Glomerular visceral epithelial cell (primary cell): ENCODE results near the gene SLC12A4.
"Not testable (repeated sequence)": the region's sequence is repeated elsewhere in the genome, so short reads cannot be mapped to it uniquely, and the experiment has no call there.

Source experiments
- DNase-seq: peaks from one replicate; pipeline ENCODE4 v3.0.0-alpha.2; 2016; ENCODE audit errors: extremely low spot score

The SLC12A4 gene

DNA sequence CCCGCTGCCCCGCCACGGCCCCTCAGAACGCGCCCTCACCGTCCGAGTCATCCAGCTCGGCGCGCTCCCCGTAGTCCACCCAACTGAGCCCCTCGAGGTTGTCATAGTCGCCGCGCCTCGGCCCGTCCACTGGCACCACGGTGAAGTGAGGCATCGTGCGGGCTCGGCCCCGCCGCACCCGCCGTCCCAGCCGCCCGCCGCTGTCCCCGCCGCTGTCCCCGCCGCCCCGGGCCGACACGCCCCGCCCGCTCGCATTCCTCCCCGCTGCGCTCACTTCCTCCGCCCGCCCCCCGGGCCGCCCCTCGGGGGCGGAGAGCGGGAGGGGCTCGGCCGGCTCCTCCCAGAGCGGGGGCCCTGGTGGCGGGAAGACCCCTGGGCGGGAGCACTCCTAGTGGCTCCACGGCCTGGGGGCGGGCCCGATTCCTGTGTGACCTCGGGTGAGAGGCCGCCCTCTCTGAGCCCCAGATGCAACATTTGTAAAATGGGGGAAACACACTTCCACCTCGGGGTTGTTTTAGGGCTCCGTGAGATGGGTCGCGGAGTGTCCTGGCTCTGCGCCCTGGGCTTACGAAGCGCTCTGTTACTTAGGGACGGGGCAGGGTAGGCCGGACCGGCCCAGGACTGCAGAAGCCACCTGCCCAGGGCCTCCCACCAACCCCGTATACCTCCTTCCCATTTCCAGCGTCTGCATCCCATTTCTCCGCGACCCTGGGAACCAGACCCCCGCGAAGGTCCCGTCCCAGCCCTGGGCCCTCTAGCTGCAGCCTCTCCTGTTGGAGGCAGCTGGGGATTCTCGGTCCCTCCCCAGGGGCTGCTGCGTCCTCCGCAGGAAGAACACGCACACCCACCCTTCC is at the start of gene SLC12A4:
Gene SLC12A4 (minus strand): TSS at position 238 of the 854 bp plus-strand sequence. CDS start 84 bp downstream, at position 154.
- DNase-seq = peak; percentile 83

DNA sequence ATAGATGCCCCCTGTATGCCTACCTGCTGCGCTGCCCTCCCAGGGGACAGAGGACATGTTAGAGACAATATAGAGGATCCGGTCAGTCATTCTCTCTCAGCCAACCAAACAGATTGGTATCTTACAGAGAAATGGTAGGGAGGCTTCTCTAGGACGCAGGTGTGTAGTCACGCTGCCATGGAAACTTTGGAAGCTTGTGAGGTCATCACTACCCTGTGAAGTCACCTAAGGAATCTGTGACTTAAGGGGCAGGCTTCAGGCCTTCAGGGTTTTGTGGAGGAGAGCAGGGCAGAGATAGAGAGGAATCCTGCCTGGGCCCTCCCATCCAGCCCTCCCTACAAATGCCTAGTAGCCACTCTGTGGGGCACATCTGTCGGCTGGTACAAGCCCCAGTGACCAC is 47.2 kb upstream of the SLC12A4 start, which contains the start of gene DPEP2NB:
Gene DPEP2NB (minus strand): TSS at position 231 of the 400 bp plus-strand sequence. CDS start 141 bp downstream, at position 90.
- no peak for DNase-seq

DNA sequence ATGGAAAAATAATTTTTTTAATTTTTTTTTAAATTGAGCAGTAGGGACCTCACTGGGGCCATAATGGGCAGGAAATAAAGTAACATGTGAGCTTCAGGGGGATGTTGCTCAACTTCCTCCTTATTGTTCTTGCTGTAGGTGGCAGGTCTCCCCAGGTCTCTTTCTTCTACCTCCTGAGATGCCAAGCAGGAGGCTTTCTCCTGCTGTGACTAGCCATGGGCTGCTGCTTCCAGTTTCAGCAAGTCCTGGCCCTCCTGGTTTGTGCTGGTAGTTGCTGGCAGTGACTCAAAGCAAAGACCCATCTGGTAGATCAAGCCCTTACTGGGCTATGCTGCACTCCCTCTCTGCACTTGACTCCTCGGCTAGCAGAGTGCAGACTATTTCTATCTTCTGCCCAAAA is 45.0 kb upstream of the SLC12A4 start:
- DNase-seq = no peak

DNA sequence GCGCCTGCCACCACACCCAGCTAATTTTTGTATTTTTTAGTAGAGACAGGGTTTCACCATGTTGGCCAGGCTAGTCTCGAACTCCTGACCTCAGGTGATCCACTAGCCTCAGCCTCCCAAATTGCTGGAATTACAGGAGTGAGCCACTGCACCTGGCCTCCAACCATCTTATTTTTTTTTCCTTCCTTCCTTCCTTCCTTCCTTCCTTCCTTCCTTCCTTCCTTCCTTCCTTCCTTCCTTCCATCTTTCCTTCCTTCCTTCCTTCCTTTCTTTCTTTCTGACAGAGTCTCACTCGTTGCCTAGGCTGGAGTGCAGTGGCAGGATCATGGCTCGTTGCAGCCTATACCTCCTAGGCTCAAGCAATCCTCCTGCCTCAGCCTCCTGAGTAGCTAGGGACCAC is 41.4 kb upstream of the SLC12A4 start:
- not testable (repeated sequence) for DNase-seq

DNA sequence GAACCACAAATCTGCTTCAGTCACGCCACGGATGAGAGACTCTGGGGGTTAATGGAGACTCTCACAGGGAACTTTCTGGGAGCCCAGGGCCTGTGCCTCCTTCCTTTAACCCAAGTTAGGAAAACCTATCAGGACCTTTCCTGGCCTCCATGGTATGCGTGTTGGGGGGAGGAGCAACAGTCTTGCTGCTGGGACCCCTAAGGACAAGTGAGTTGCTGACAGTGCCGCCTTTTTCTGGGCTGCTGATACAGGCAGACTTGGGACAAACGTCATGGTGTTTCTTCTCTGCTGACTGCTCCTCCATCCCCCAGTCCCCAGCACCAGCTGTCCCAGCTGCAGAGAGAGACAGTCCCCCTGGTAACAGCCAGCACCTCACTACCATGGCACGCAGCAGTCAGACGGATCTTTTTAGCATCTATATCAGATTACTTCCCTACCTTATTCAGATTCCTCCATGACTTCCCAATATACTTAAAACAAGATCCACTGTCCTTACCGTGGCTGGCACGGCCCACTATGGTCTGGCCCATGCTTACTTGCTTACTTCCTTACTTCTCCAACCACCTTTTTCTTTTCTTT is 40.8 kb upstream of the SLC12A4 start:
- DNase-seq = no peak

DNA sequence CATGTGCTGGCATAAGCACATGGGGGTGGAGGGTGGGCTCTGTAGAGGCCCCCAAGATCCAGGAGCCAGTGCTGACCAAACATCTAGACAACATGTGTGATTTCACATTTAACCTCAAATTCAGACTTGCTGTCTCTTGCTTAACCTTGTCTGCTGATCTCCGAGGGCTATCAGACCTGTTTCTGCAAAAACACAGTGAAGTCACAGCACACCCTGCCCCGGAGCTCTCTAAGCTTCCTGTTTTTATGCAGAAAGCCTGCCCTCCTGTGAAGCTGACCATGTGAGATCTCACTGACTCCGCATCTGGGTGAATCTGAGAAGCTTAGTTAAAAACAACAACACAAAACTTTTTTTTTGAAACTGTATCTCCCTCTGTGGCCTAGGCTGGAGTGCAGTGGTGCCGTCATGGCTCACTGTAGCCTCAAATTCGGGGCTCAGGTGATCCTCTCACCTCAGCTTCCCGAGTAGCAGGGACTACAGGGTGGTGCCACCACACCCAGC is 37.4 kb upstream of the SLC12A4 start:
- DNase-seq = no peak

DNA sequence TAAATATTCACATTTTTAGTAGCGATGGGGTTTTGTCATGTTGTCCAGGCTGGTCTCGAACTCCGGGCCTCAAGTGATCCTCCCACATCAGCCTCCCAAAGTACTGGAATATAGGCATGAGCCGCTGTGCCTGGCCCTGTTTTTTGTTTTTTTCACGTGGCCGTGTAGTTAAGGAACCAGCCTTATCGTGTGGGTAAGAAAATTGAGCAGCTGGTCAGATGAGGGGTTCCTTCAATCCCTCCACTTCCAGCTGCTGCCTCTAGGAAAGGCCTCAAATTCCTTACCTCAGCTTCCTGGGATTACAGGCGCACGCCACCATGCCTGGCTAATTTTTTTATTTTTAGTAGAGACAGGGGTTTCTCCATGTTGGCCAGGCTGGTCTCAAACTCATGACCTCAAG is 36.8 kb upstream of the SLC12A4 start:
- no peak for DNase-seq

DNA sequence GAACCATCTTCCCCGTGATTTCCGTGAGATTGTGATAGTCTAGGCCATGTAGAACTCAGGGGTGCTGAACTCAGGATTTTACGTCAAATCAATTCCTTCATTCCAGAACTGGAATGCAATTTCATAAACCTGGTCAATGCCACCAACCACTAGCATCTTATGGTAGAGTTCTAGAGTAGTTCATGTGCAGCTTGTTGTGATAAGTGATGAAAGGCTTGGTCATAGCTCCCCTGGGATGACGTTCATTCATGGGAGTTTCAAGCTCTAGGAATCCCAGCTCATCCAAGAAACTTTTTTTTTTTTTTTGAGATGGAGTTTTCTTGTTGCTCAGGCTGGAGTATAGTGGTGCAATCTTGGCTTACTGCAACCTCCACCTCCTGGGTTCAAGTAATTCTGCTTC is 34.6 kb upstream of the SLC12A4 start:
- DNase-seq = no peak

DNA sequence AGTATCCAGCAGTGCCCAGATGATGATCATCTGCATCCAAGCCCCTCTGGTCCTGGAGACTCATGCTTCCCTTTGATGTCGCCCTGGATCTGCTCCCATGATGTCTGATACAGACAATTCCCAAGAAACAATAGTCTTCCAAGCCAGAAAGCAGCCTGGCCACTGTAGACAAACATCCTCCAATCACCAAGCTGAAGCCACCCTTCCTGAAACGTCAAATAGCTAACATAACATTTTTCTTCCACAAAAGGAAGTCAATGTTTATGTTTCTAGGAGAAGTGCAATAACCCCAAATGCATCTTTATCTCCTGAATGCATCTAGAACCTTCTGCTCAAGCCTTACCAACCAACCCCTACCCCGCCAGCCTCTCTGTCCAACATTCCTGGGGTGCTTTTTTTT is 32.0 kb upstream of the SLC12A4 start:
- no peak for DNase-seq

DNA sequence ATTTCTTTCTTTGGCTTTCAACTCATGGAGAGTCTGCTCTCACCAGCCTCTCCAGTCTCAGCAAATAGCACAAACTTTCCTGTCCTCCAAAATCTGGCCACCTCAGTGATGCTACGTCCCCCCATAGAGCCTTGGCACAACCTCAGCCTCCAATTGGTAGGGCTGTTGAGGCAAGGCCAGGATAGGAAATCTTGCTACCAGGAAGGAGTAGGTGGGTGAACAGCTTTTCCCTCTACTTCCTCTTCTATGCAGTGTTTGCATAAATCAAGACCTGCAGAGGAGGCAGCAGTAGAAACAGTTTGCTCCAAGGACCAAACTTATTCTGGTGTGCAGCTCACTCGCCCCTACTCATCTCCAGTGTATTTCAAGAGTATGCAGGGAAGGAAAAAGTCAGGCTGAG is 31.5 kb upstream of the SLC12A4 start:
- DNase-seq = no peak

DNA sequence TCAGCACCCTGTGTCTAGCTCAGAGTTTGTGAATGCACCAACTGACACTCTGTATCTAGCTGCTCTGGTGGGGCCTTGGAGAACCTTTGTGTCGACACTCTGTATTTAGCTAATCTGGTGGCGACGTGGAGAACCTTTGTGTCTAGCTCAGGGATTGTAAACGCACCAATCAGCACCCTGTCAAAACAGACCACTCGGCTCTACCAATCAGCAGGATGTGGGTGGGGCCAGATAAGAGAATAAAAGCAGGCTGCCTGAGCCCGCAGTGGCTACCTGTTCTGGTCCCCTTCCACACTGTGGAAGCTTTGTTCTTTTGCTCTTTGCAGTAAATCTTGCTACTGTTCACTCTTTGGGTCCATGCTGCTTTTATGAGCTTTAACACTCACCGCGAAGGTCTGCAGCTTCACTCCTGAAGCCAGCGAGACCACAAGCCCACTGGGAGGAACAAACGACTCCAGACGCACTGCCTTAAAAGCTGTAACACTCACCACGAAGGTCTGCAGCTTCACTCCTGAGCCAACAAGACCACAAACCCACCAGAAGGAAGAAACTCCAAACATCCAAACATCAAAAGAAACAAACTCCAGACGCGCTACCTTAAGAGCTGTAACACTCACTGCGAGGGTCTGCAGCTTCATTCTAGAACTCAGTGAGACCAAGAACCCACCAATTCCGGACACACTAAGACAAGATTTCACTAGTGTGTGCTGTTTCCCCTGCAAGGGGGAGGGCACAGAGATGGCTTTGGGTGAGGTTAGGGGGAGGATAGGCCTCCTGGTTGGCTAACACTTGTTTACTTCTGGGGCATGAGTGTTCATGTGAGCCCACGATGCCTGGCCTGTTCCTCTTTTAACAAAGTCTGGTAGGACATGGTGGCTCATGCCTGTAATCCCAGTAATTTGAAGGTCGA is 30.6 kb upstream of the SLC12A4 start, which contains the start of gene DPEP2:
Gene DPEP2 (minus strand): TSS at position 706 of the 910 bp plus-strand sequence. CDS start 6,272 bp downstream, outside the sequence.
- not testable (repeated sequence) for DNase-seq

DNA sequence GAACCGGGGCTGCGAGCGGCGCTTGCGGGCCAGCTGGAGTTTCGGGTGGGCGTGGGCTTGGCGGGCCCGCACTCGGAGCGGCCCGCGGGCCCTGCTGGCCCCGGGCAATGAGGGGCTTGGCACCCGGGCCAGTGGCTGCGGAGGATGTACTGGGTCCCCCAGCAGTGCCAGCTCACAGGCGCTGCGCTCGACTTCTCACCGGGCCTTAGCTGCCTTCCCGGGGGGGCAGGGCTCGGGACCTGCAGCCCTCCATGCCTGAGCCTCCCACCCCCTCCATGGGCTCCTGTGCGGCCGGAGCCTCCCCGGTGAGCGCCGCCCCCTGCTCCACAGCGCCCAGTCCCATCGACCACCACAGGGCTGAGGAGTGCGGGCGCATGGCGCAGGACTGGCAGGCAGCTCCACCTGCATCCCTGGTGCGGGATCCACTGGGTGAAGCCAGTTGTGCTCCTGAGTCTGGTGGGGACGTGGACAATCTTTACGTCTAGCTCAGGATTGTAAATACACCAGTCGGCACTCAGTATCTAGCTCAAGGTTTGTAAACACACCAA is 29.9 kb upstream of the SLC12A4 start:
- DNase-seq = not testable (repeated sequence)

DNA sequence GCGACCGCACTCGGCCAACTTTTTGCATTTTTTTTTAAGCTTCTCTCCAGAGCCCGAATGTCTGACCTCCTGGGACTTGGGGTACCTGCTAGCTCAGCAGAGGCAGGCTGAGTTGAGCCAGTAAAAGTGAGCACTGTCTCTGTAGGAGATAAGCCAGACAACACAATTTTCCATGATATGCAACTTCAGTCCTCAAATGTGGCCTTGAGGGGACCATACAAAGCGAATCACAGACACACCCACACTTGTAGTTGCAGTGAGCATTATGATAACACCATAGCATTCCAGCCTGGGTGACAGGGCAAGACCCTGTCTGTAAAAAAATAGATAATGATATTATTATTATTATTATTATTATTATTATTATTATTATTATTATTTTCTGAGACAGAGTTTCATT is 28.2 kb upstream of the SLC12A4 start:
- DNase-seq = no peak

DNA sequence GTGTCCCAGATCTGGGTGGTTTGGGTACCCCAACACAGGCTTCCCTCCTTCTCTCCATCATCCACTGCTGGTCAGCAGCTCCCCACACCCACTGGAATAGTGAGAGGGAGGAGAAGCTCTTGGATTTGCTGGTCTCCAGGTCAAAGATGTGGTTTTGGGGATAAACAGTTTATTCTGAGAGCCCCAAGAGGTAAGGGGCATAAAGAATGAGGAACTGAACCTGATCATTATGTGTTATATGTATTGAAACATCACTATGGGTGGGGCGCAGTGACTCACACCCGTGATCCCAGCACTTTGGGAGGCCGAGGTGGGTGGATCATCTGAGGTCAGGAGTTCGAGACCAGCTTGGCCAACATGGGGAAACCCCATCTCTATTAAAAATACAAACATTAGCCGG is 27.0 kb upstream of the SLC12A4 start:
- no peak for DNase-seq

DNA sequence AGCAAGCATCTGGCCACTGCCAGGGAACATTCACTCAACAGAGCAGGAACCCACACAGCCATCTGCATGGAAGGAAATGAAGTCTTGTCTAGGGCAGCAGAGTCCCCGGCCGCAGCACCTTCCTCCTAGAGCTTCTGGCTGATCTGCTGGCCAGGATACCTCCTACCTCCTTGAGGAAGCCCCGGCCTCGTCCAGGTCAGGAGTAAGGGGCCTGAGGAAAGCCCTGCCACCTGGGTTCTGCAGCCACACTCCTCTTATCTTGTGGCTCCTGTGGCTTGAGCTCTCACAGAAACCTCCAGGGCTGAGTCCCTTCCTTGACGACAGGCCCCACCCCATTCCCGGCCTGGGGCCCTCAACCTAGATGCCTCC is 25.6 kb upstream of the SLC12A4 start:
- not testable (repeated sequence) for DNase-seq

DNA sequence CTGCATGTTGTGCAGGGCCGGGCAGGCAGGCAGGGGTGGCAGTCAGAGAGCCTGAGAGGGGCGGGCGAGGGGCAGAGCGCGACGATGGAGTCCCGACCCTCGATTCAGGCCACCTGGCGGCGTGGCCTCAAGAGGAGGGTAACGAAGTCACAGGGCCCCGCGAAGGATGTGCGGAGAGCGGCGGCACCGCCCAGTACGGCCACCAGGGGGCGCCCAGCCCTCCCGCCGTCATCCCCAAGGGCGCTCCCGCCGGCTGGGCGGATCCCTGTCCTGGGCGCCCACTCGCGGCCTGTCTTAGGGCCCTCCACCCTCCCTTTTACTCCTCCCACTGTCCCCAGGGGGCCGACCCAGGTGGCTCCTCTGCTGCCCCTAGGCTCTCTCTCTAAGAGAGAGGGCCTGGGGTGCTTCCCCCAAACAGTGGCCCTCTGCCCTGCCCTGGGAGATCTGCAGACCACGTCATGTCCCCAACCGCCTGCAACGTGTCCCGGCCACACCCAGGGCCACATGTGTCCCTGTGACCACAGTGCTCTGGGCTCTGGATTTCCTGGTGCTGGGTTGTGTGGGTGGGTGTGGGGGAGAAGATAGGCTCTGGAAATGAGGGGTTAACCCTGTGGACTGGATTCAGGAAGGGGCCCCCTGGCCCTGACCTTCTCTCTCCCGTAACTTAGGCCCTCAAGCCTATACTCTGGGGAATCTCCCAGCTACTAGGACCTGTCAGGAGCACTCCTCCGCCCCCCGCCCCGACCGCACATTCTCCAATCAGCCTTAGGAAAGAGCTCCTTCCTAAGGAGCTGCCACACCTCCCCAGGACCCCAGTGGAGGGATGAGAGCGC is 25.0 kb upstream of the SLC12A4 start:
- peak; percentile 73 for DNase-seq

DNA sequence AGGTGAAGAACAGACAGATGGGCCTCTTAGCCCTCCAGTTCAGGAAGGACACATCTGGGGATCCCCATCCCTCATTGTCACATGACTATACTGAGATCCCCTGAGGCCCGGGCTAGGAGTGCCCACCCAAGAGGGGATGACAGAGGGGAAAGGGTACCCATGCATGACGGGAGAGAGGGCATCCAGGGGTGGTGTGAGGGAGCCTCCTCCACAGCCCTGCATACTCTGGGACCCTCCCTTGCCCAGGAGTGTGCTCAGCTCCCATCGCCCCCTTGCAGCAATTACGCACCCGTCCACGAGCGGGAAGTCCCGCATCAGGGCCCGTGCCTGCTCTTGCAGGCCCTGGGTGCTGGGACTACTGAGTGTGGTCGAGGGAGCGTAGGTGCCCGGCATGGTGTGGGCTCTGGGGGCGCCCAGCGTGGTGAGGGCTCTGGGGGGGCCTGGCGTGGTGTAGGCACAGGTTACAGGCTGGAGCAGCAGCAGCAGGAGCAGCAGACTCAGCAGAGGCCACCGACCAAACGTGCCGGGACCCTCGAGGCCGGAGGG is 24.3 kb upstream of the SLC12A4 start:
- no peak for DNase-seq

DNA sequence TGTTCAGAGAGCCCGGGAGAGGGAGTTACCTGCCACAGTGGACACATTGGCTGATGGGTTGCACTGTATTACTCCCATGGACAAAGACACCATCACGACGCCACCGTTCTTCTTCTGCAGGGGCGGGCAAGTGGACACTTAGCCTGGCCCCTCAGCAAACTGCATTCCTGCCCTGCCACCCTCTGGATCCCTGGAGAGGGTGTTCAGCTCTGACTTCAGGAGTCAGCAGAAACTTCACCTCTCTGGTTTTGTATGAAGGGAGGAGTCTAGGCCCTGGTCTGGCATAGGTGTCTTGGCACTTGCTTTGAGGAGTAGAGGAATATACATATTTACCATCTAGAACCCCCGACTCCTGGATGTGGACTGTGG is 21.6 kb upstream of the SLC12A4 start:
- DNase-seq = no peak

DNA sequence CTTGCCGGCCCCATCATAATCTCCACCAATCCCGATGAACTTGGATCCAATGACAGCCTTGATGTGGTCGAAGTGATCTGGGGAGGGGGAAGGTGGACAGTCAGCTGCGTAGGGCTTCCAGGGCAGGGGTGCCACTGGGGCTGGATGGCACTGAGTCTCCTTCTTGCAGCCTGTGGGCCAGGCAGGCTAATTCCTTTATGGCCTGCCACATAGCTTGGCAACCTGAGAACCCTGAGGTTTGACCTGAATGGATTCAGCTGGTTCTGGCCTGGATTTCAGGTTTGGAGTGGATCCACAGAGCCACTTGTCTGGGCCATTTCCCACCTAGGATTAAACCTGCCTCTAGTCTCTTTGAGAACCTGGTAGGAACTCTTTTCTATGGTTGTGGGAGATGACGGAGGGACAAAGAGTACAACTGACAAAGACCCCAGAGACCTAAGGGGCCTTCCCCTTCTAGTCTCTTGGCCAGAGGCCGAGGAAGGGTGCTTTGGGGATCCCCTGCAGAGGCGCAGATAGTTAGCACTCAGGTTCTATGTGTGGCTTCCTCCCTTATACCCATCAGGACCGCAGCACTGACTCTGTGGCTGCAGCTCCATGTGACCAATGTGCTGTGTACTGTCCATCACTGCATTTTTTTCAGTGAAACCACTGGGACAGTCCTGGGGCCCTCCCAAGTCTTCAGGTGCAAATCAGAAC is 21.0 kb upstream of the SLC12A4 start:
- no peak for DNase-seq

DNA sequence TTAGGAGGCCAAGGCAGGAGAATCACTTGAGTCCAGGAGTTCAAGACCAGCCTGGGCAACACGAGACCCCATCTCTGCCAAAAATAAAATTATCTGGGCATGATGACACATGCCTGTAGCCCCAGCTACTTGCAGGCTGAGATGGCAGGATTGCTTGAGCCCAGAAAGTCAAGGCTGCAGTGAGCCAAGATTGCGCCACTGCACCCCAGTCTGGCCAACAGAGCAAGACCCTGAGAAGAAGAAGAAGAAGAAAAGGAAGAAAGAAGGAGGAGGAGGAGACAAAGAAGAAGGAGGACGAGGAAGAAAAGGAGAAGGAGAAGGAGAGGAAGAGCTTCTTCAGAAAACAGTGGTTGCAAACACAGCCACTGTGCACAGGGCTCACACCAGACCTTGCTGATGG is 20.2 kb upstream of the SLC12A4 start:
- no peak for DNase-seq
